H4 (cell line): ENCODE results near the gene PADI4. TPM values are rescaled to one million over a fixed set of nuclear protein-coding genes. Genes with fewer than 3 reads are reported as not detected.

Source experiments
- DNase-seq: peaks from one replicate; pipeline ENCODE4 v3.0.0-alpha.2; 2015; ENCODE audit warnings: low spot score
- total RNA-seq: library from RNA; depleted of rRNA; stranded (reverse); fragments of >200 nt; shearing (Covaris generic); gene quantifications from 2 replicates; pipeline ENCODE4 v1.2.3, GENCODE V29; 2014

The PADI4 gene
- total RNA-seq, 1 experiment from 2014 or later, result 0.27 TPM

- no peak for DNase-seq
Observed at GRCh38 chr1:17348593-17349234, 40.7 kb downstream of the PADI4 start.

GRCh38 chr1:17350083-17350482 is 42.1 kb downstream of the PADI4 start:
- DNase-seq, result no peak

GRCh38 chr1:17350928-17351446 is 43.0 kb downstream of the PADI4 start:
- DNase-seq, result no peak

- DNase-seq, result no peak
Observed at GRCh38 chr1:17351598-17352324, 43.8 kb downstream of the PADI4 start.

GRCh38 chr1:17352419-17352909 is 44.5 kb downstream of the PADI4 start:
- no peak for DNase-seq

- DNase-seq, result no peak
Observed at GRCh38 chr1:17355898-17356297, 47.9 kb downstream of the PADI4 start.

- no peak for DNase-seq
Observed at GRCh38 chr1:17356387-17357026, 48.5 kb downstream of the PADI4 start.

- DNase-seq, result no peak
Observed at GRCh38 chr1:17358557-17358956, 50.6 kb downstream of the PADI4 start.

GRCh38 chr1:17359031-17359430 is 51.0 kb downstream of the PADI4 start:
- DNase-seq, result no peak

- no peak for DNase-seq
Observed at GRCh38 chr1:17359808-17360207, 51.8 kb downstream of the PADI4 start.

GRCh38 chr1:17360272-17360956 is 52.4 kb downstream of the PADI4 start:
- DNase-seq, result no peak

- no peak for DNase-seq
Observed at GRCh38 chr1:17361687-17362086, 53.7 kb downstream of the PADI4 start.

- DNase-seq, result no peak
Observed at GRCh38 chr1:17363351-17363750, 55.4 kb downstream of the PADI4 start.

- DNase-seq, result no peak
Observed at GRCh38 chr1:17363771-17364170, 55.8 kb downstream of the PADI4 start.

GRCh38 chr1:17365293-17365692 is 57.3 kb downstream of the PADI4 start:
- DNase-seq, result no peak

- no peak for DNase-seq
Observed at GRCh38 chr1:17369466-17369865, 61.5 kb downstream of the PADI4 start.

- peak; percentile 26 for DNase-seq
Observed at GRCh38 chr1:17370618-17371017, 62.6 kb downstream of the PADI4 start.

GRCh38 chr1:17371896-17372295 is 63.9 kb downstream of the PADI4 start, which contains the start of gene PADI6:
Gene PADI6 (plus strand): TSS chr1:17372196. CDS start chr1:17372246, 50 bp downstream.
- DNase-seq, result no peak

- no peak for DNase-seq
Observed at GRCh38 chr1:17372955-17373354, 65.0 kb downstream of the PADI4 start.

- no peak for DNase-seq
Observed at GRCh38 chr1:17375651-17376050, 67.7 kb downstream of the PADI4 start.

GRCh38 chr1:17377325-17377953 is 69.4 kb downstream of the PADI4 start:
- no peak for DNase-seq
